Endometrium (tissue), 2 donors: ENCODE measurements around the gene CD2.

Source experiments
- FAIRE-seq: peaks from 2 replicates; lab custom pipeline; 2012; peaks lifted over from hg19 to GRCh38; lab: Jason Lieb, UNC
- donor health status: control.
- donor health status: control.

CD2 gene

GRCh38 chr1:116760996-116761665, 6.9 kb downstream of the CD2 start:
- no peak for FAIRE-seq

- FAIRE-seq = no peak
Measured at GRCh38 chr1:116762281-116762680, 8.1 kb downstream of the CD2 start.

GRCh38 chr1:116762781-116763115, 8.5 kb downstream of the CD2 start:
- FAIRE-seq = no peak

GRCh38 chr1:116763116-116763786, 9.0 kb downstream of the CD2 start:
- FAIRE-seq = no peak

- no peak for FAIRE-seq
Measured at GRCh38 chr1:116763787-116764465, 9.7 kb downstream of the CD2 start.

- no peak for FAIRE-seq
Measured at GRCh38 chr1:116764466-116764898, 10.3 kb downstream of the CD2 start.

- no peak for FAIRE-seq
Measured at GRCh38 chr1:116764906-116765862, 11.0 kb downstream of the CD2 start.

GRCh38 chr1:116765962-116766361, 11.7 kb downstream of the CD2 start:
- no peak for FAIRE-seq

GRCh38 chr1:116766616-116767469, 12.6 kb downstream of the CD2 start:
- FAIRE-seq = no peak

- no peak for FAIRE-seq
Measured at GRCh38 chr1:116767782-116768382, 13.7 kb downstream of the CD2 start.

- no peak for FAIRE-seq
Measured at GRCh38 chr1:116768416-116769103, 14.3 kb downstream of the CD2 start.

GRCh38 chr1:116769104-116769452, 14.8 kb downstream of the CD2 start:
- FAIRE-seq = no peak

- FAIRE-seq = no peak
Measured at GRCh38 chr1:116769561-116769977, 15.3 kb downstream of the CD2 start.

- no peak for FAIRE-seq
Measured at GRCh38 chr1:116769994-116770393, 15.8 kb downstream of the CD2 start.

- FAIRE-seq = no peak
Measured at GRCh38 chr1:116770625-116771024, 16.4 kb downstream of the CD2 start.

GRCh38 chr1:116771997-116772647, 17.9 kb downstream of the CD2 start:
- no peak for FAIRE-seq

- no peak for FAIRE-seq
Measured at GRCh38 chr1:116772648-116773045, 18.4 kb downstream of the CD2 start.

- FAIRE-seq = no peak
Measured at GRCh38 chr1:116775116-116775752, 21.0 kb downstream of the CD2 start.
